SU-DHL-6 (cell line): Measurements from ENCODE around the gene CBFA2T2.

Source experiments
- EZH2phosphoT487 ChIP-seq: fragments of 200-600 bp; sonication (generic), shearing (Covaris generic); conservative IDR thresholded peaks from 2 replicates; pipeline ENCODE4 v1.6.1; 2018; ENCODE audit warnings: mild to moderate bottlenecking, antibody characterized with exemption, low read length, moderate library complexity, mixed read lengths
- TF ChIP-seq, protein P1 (sequence below): fragments of 200-600 bp; sonication (generic); IDR thresholded peaks from one replicate; pipeline ENCODE4 v1.5.1; 2017; ENCODE audit warnings: antibody characterized with exemption, mild to moderate bottlenecking, low read length, moderate library complexity; ENCODE audit not compliant: insufficient read depth, poor library complexity, severe bottlenecking

DNA sequence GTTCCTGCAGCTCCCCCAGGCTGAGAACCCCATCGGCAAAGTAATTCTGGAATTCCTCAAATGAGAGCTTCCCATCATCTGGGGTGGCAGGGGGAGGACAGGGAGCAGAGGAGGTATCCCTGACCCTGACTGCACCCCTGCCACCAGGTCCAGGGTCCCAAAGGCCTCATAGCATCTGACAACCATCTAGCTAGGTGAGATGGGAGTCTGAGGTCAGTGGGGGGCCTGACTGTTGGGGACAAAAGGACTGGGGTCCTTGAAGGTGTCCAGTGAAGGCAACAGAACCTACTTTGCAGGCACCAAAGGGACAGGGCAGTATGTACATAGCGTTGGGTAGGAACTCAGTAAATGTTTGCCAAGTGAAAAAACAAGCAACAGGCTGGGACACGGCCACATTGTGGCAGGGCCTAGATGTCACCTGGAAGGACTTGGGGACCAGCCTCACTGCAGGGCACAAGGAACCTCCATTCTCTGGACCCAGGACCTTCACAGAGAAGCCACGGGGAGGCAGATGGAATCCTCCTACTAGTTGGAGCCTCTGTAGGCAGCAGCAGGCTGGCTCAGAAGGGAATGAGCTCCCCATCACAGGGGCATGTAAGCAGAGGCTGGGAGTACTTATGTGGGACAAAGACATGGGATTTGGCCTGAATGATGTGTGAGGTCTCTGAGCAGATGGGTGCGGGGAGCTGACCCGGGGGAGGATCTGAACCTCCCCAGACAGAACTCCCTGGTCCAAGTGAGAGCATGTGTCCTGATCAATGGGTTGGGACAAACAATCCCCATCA is 181.0 kb downstream of the CBFA2T2 start:
- TF ChIP-seq, protein P1, sequence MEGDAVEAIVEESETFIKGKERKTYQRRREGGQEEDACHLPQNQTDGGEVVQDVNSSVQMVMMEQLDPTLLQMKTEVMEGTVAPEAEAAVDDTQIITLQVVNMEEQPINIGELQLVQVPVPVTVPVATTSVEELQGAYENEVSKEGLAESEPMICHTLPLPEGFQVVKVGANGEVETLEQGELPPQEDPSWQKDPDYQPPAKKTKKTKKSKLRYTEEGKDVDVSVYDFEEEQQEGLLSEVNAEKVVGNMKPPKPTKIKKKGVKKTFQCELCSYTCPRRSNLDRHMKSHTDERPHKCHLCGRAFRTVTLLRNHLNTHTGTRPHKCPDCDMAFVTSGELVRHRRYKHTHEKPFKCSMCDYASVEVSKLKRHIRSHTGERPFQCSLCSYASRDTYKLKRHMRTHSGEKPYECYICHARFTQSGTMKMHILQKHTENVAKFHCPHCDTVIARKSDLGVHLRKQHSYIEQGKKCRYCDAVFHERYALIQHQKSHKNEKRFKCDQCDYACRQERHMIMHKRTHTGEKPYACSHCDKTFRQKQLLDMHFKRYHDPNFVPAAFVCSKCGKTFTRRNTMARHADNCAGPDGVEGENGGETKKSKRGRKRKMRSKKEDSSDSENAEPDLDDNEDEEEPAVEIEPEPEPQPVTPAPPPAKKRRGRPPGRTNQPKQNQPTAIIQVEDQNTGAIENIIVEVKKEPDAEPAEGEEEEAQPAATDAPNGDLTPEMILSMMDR: no peak
- TF ChIP-seq EZH2phosphoT487: no peak
